GM10248 (cell line): ENCODE measurements around the gene ELL3.

Source experiments
- CTCF ChIA-PET: fragments of 300-600 bp; sonication (Branson Sonifier 250); formaldehyde crosslinking; extraction: SDS; loops from one replicate; lab custom pipeline; 2021; ENCODE audit warnings: antibody characterized with exemption; lab: Yijun Ruan, JAX
- POLR2A ChIA-PET: fragments of 350-650 bp; sonication (Branson Sonifier 250); formaldehyde crosslinking; extraction: SDS; loops from one replicate; lab custom pipeline; 2020; ENCODE audit warnings: antibody characterized with exemption; lab: Yijun Ruan, JAX
- DNase-seq: peaks from one replicate; pipeline ENCODE4 v3.0.0; 2012; ENCODE audit errors: extremely low spot score
- CTCF ChIP-seq: IDR thresholded peaks from 2 replicates; pipeline ENCODE4 v1.5.1; 2012; ENCODE audit warnings: mild to moderate bottlenecking, low read depth; ENCODE audit errors: extremely low read depth, missing control alignments, control extremely low read depth

The ELL3 gene

GRCh38 chr15:43723151-43723550 lies 53.6 kb downstream of the ELL3 start:
- no peak for TF ChIP-seq CTCF
- no peak for DNase-seq
- POLR2A ChIA-PET, result interaction anchor here (0.6 kb wide), 2 partner anchors 9 to 209 kb away, joined by 3 to 4 read pairs; no protein-coding TSS in a partner anchor
- CTCF ChIA-PET, result interaction anchor here (0.9 to 1.4 kb wide), 2 partner anchors 10 to 20 kb away, joined by 4 read pairs; no protein-coding TSS in a partner anchor
